GM12872 (cell line): ENCODE results near the gene HOXD8.

Experiments used
- TF ChIP-seq, protein P1 (sequence below): IDR thresholded peaks from 3 replicates; pipeline ENCODE4 v1.5.1; 2011; ENCODE audit warnings: low read depth, mild to moderate bottlenecking, low read length, moderate library complexity; ENCODE audit not compliant: insufficient read depth

HOXD8 gene

GRCh38 chr2:176093145-176093897 is 36.2 kb upstream of the HOXD8 start:
- TF ChIP-seq, protein P1, sequence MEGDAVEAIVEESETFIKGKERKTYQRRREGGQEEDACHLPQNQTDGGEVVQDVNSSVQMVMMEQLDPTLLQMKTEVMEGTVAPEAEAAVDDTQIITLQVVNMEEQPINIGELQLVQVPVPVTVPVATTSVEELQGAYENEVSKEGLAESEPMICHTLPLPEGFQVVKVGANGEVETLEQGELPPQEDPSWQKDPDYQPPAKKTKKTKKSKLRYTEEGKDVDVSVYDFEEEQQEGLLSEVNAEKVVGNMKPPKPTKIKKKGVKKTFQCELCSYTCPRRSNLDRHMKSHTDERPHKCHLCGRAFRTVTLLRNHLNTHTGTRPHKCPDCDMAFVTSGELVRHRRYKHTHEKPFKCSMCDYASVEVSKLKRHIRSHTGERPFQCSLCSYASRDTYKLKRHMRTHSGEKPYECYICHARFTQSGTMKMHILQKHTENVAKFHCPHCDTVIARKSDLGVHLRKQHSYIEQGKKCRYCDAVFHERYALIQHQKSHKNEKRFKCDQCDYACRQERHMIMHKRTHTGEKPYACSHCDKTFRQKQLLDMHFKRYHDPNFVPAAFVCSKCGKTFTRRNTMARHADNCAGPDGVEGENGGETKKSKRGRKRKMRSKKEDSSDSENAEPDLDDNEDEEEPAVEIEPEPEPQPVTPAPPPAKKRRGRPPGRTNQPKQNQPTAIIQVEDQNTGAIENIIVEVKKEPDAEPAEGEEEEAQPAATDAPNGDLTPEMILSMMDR = no peak

DNA sequence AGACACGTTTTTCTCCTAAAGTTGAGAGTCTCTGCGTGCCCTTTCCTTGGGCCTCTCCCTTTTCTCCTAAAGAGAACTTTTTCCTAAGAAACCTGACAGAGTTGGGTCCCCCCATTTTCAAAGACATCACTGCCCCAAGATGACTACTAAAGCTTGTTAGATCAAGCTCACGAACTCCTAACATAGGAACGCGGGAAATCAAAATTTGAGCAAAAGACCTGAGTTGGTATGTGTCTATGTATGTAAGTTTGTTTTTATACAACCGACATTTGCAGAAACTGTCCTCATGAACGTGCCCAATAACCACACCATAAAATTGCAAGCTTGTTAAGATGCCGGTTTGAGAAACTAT is 35.6 kb upstream of the HOXD8 start:
- TF ChIP-seq, protein P1 = no peak

- TF ChIP-seq, protein P1 = no peak
Measured at GRCh38 chr2:176094349-176094748, 35.2 kb upstream of the HOXD8 start.

- TF ChIP-seq, protein P1 = no peak
Measured at GRCh38 chr2:176095421-176095820, 34.1 kb upstream of the HOXD8 start.

DNA sequence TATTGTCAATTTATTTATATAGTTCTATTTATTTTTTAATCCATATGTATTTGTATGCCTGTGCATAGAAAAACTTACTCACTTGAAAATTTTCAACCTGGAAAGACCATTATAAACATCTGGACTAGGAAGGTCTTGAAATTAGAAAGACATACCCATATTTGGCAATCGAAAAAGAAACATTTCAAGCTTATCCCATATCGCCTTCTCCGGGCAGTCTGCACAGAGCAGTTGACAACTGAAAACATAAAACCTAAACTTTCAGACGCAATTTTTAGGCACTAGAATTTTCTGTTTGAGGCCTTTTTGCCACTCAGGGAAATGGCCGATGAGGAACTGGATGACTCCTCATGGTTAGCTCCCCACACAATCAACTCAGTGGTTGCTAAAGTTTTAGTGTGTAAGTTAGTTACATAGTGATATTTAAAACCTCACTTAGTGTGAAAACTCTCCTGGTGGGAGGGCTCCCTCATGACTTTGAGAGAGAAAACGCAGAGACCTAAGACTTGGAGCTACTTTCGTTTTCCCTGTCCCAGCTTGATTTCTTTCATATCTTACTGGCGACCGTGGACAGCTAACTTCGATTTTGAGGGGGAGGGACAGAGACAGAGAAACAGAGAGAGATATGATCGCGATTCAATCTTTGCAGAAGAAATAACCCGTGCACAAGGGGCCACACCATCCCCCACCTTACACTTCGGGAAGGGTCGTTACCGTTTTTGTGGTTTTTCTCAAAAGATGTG is 33.1 kb upstream of the HOXD8 start:
- TF ChIP-seq, protein P1 = no peak

DNA sequence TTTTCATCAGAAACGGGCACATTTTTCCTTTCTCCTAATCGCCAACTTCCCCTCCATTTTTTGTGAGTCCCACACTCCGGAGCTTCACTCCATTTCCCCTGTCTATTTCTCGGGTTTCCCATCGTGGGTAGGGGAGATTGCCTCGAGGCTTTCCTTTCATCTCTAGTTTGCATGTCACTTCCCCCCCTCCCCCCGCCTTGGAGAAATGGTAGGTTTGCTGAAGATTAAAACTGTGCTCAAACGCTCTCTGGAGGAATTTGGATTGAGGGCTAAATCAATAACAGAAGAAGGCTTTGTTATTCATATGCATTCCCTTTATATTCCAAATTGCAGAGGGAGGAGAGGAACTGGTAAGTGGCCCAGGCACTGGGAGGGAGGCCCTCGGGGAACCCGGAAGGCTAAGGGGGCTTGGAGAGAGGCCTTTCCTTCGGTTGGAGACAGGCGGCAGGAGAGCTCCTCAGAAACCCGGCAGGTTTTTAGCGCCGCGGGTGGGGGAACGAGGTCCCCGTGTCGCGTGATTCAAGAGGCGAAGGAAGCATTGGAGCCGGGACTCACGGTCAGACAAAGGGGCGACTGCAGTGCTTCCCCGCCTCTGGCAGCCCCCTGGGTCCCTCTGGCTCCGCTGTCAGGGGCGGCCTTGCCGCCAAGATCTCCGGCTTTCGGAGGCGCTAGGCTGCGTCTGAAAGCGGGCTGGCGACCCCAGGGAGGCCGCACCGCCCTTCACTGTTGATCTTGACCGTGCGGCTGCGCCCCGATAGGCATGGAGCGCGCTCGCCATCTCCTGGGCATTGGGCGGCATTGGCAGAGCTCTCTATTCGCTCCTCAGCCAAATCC is 32.3 kb upstream of the HOXD8 start:
- TF ChIP-seq, protein P1 = peak; percentile 96

DNA sequence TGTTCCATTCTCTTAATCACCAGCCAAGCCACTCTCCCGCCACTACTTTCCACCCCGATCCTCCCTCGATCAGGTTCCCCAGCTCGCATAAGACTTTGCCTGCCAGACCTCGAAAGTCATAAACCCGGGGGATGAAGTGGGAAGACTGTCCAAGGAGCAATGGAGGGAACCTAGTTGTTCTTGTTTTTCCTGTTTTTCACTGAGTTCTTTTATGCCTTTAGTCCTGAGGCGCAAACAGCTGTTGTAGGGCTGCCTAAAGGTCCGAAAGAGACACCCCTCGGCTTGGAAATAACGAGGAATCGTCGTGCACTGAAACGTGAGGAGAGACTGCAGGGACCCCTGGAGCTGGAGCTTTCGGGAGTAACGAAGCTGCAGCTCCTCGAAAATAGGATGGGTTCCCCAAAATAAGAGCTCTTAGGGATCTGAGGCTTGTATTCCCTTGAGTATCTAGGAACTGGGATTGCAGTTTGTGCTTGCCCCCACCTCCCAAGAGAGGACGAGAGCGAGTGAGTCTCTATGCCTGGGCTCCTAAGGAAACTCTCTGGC is 31.6 kb upstream of the HOXD8 start:
- TF ChIP-seq, protein P1 = no peak
